H9 (cell line): ENCODE results near the gene LIF. TPM values are rescaled to one million over a fixed set of nuclear protein-coding genes. Genes with fewer than 3 reads are reported as not detected.

Experiments
- DNase-seq: peaks from one replicate; pipeline ENCODE4 v3.0.0-alpha.2; 2017
- H2AFZ ChIP-seq: one replicate; pipeline ENCODE4 v1.6.1; 2013; ENCODE audit warnings: mild to moderate bottlenecking, low read length, control low read depth, moderate library complexity
- H2AK5ac ChIP-seq: 2 replicates; pipeline ENCODE4 v1.6.1; 2013; ENCODE audit warnings: low read length, control low read depth, mixed read lengths; ENCODE audit not compliant: insufficient read length
- H2BK120ac ChIP-seq: one replicate; pipeline ENCODE4 v1.6.1; 2013; ENCODE audit warnings: low read depth, mild to moderate bottlenecking, low read length, control low read depth, inconsistent platforms; ENCODE audit not compliant: poor library complexity, severe bottlenecking
- H2BK12ac ChIP-seq: 2 replicates; pipeline ENCODE4 v1.6.1; 2013; ENCODE audit warnings: low read length, control low read depth, mixed read lengths, low read depth; ENCODE audit not compliant: insufficient read length
- H2BK15ac ChIP-seq: 2 replicates; pipeline ENCODE4 v1.6.1; 2013; ENCODE audit warnings: low read depth, low read length, control low read depth
- H2BK20ac ChIP-seq: one replicate; pipeline ENCODE4 v1.6.1; 2013; ENCODE audit warnings: low read depth, mild to moderate bottlenecking, low read length, control low read depth, inconsistent platforms; ENCODE audit not compliant: poor library complexity, severe bottlenecking
- H2BK5ac ChIP-seq: 2 replicates; pipeline ENCODE4 v1.6.1; 2013; ENCODE audit warnings: low read length, control low read depth, mixed read lengths; ENCODE audit not compliant: insufficient read length
- H3K14ac ChIP-seq: 2 replicates; pipeline ENCODE4 v1.6.1; 2013; ENCODE audit warnings: low read length, control low read depth; ENCODE audit not compliant: insufficient read depth
- H3K18ac ChIP-seq: 2 replicates; pipeline ENCODE4 v1.6.1; 2013; ENCODE audit warnings: low read depth, mild to moderate bottlenecking, mixed read lengths, low read length, control low read depth; ENCODE audit not compliant: insufficient read length
- H3K23ac ChIP-seq: 2 replicates; pipeline ENCODE4 v1.6.1; 2013; ENCODE audit warnings: low read length, control low read depth, mixed read lengths, low read depth; ENCODE audit not compliant: insufficient read length
- H3K23me2 ChIP-seq: 2 replicates; pipeline ENCODE4 v1.6.1; 2013; ENCODE audit warnings: low read depth, mild to moderate bottlenecking, mixed read lengths, low read length, control low read depth; ENCODE audit not compliant: insufficient read length, poor library complexity, severe bottlenecking
- H3K27ac ChIP-seq: 2 replicates; pipeline ENCODE4 v1.5.1; 2013; ENCODE audit warnings: low read length, control low read depth, mixed read lengths, low read depth; ENCODE audit not compliant: insufficient read length
- H3K27me3 ChIP-seq: 2 replicates; pipeline ENCODE4 v1.6.1; 2013; ENCODE audit warnings: low read length, control low read depth, inconsistent platforms; ENCODE audit not compliant: insufficient read depth
- H3K4ac ChIP-seq: 2 replicates; pipeline ENCODE4 v1.6.1; 2013; ENCODE audit warnings: low read depth, mild to moderate bottlenecking, control low read depth, inconsistent platforms, low read length, moderate library complexity
- H3K4me1 ChIP-seq: 2 replicates; pipeline ENCODE4 v1.6.1; 2013; ENCODE audit warnings: low read length, control low read depth, inconsistent platforms; ENCODE audit not compliant: insufficient read depth
- H3K4me2 ChIP-seq: 2 replicates; pipeline ENCODE4 v1.6.1; 2013; ENCODE audit warnings: low read length, control low read depth, mixed read lengths; ENCODE audit not compliant: insufficient read length, insufficient read depth
- H3K56ac ChIP-seq: 2 replicates; pipeline ENCODE4 v1.6.1; 2013; ENCODE audit warnings: low read depth, mild to moderate bottlenecking, mixed read lengths, low read length, control low read depth; ENCODE audit not compliant: insufficient read length
- H3K79me1 ChIP-seq: 2 replicates; pipeline ENCODE4 v1.6.1; 2013; ENCODE audit warnings: low read depth, mild to moderate bottlenecking, moderate library complexity, low read length, control low read depth, inconsistent platforms; ENCODE audit not compliant: insufficient read depth, poor library complexity, severe bottlenecking
- H3K79me2 ChIP-seq: 2 replicates; pipeline ENCODE4 v1.6.1; 2013; ENCODE audit warnings: low read length, control low read depth, inconsistent platforms; ENCODE audit not compliant: insufficient read depth
- H3K9ac ChIP-seq: 2 replicates; pipeline ENCODE4 v1.6.1; 2013; ENCODE audit warnings: low read length, control low read depth, mixed read lengths; ENCODE audit not compliant: insufficient read length; ENCODE audit errors: extremely low read depth
- H3K9me3 ChIP-seq: one replicate; pipeline ENCODE4 v1.6.1; 2013; ENCODE audit warnings: low read depth, low read length, inconsistent platforms; ENCODE audit not compliant: control insufficient read depth
- H3T11ph ChIP-seq: one replicate; pipeline ENCODE4 v1.6.1; 2013; ENCODE audit warnings: mild to moderate bottlenecking, low read length, control low read depth, inconsistent platforms
- H4K20me1 ChIP-seq: one replicate; pipeline ENCODE4 v1.6.1; 2013; ENCODE audit not compliant: control insufficient read depth, insufficient read length, insufficient read depth
- H4K5ac ChIP-seq: 2 replicates; pipeline ENCODE4 v1.6.1; 2013; ENCODE audit warnings: low read depth, mild to moderate bottlenecking, mixed read lengths, low read length, control low read depth; ENCODE audit not compliant: insufficient read length
- H4K8ac ChIP-seq: replicated peaks from 2 replicates; pipeline ENCODE4 v1.6.1; 2013; ENCODE audit warnings: low read length, control low read depth, mixed read lengths, low read depth; ENCODE audit not compliant: insufficient read length
- H4K91ac ChIP-seq: 2 replicates; pipeline ENCODE4 v1.6.1; 2013; ENCODE audit warnings: low read depth, mild to moderate bottlenecking, moderate library complexity, mixed read lengths, low read length, control low read depth; ENCODE audit not compliant: insufficient read length
- H3K27ac Mint-ChIP-seq, 3 experiments: 2 replicates in 2 of 3; 3 replicates in 1 of 3; pipeline ENCODE4 v1.8.0; 2020 to 2021; ENCODE audit warnings: mixed read lengths in 3 of 3, mild to moderate bottlenecking in 1 of 3, moderate library complexity in 1 of 3
- H3K27me3 Mint-ChIP-seq: 2 replicates; pipeline ENCODE4 v1.8.0; 2021; ENCODE audit warnings: low read depth, mild to moderate bottlenecking, moderate library complexity, mixed read lengths
- H3K36me3 Mint-ChIP-seq, 3 experiments: 2 replicates in 2 of 3; 3 replicates in 1 of 3; pipeline ENCODE4 v1.8.0; 2020 to 2021; ENCODE audit warnings: low read depth in 3 of 3, mixed read lengths in 3 of 3; ENCODE audit not compliant: insufficient read depth in 1 of 3
- H3K4me1 Mint-ChIP-seq, 2 experiments: 2 replicates each; pipeline ENCODE4 v1.8.0; 2020; ENCODE audit warnings: mixed read lengths in 2 of 2
- H3K4me3 Mint-ChIP-seq, 2 experiments: 2 replicates in 1 of 2; 3 replicates in 1 of 2; pipeline ENCODE4 v1.8.0; 2020 to 2021; ENCODE audit warnings: mild to moderate bottlenecking in 2 of 2, mixed read lengths in 2 of 2, moderate library complexity in 1 of 2
- H3K9me3 Mint-ChIP-seq, 2 experiments: 2 replicates in 1 of 2; 3 replicates in 1 of 2; pipeline ENCODE4 v1.8.0; 2020; ENCODE audit warnings: mild to moderate bottlenecking in 2 of 2, mixed read lengths in 2 of 2, moderate library complexity in 1 of 2
- CTCF ChIP-seq: fragments of 200-600 bp; sonication (generic); conservative IDR thresholded peaks from 3 replicates; pipeline ENCODE4 v1.8.0; 2021; ENCODE audit warnings: antibody characterized with exemption, mild to moderate bottlenecking
- WGBS: extraction: QIAGEN DNeasy Blood & Tissue Kit; methylation state at CpG from one replicate; pipeline ENCODE4 v1.1.7; 2013; ENCODE audit warnings: missing lambda C conversion rate, low lambda C conversion rate, mixed read lengths; ENCODE audit not compliant: insufficient read length; ENCODE audit errors: extremely low coverage; 5-methylcytosine and 5-hydroxymethylcytosine counted together
- total RNA-seq: library from RNA; stranded (reverse); gene quantifications from 2 replicates; pipeline ENCODE4 v1.2.1, GENCODE V29; 2021

Gene LIF
- total RNA-seq, 1 experiment from 2014 or later, result 6.1 TPM

GRCh38 chr22:30195245-30196140, 51.1 kb downstream of the LIF start:
- Histone ChIP-seq H2AK5ac (no peak overlapping the region), H4K91ac (no peak overlapping the region), H3K4ac (no peak overlapping the region), H3K4me1 (peaks cover 2% of the 10 kb centered on the region), H4K20me1 (no peaks in the 10 kb centered on the region), H3K18ac (peak overlapping the region; percentile 21), H2BK20ac (no peak overlapping the region), H4K8ac (no peak overlapping the region), H3K23ac (no peak overlapping the region), H3T11ph (no peak overlapping the region), H4K5ac (no peak overlapping the region), H2BK120ac (no peak overlapping the region), H3K9ac (no peak overlapping the region), H3K27me3 (no peaks in the 10 kb centered on the region), H2BK15ac (no peak overlapping the region), H3K23me2 (peaks cover 3% of the 10 kb centered on the region), H3K79me2 (no peaks in the 10 kb centered on the region), H3K79me1 (no peaks in the 10 kb centered on the region), H3K4me2 (peak overlapping the region; percentile 20), H2BK5ac (no peak overlapping the region), H3K9me3 (no peaks in the 10 kb centered on the region), H3K56ac (no peak overlapping the region), H2BK12ac (no peak overlapping the region), H2AFZ (no peak overlapping the region), H3K14ac (no peak overlapping the region), H3K27ac (peak overlapping the region; percentile 88)
- no peak for DNase-seq
- H3K27me3 Mint-ChIP-seq, result no peaks in the 10 kb centered on the region
- no peaks in the 10 kb centered on the region for H3K9me3 Mint-ChIP-seq
- H3K4me1 Mint-ChIP-seq, result peaks cover 37 to 39% of the 10 kb centered on the region in 2 experiments
- H3K4me3 Mint-ChIP-seq, result peak overlapping the region in 1 of 2 experiments; percentile 8; a peak in 1 of 5 replicates
- no CpG with 5 or more reads among the region's 5 CpGs for WGBS
- H3K36me3 Mint-ChIP-seq, result no peaks in the 10 kb centered on the region
- peak overlapping the region; percentile 37 to 96 (median 93); a peak in 4 of 7 replicates for H3K27ac Mint-ChIP-seq
- TF ChIP-seq CTCF, result no peak
